ENCODE measurements around the gene LRP1.

The LRP1 gene

DNA sequence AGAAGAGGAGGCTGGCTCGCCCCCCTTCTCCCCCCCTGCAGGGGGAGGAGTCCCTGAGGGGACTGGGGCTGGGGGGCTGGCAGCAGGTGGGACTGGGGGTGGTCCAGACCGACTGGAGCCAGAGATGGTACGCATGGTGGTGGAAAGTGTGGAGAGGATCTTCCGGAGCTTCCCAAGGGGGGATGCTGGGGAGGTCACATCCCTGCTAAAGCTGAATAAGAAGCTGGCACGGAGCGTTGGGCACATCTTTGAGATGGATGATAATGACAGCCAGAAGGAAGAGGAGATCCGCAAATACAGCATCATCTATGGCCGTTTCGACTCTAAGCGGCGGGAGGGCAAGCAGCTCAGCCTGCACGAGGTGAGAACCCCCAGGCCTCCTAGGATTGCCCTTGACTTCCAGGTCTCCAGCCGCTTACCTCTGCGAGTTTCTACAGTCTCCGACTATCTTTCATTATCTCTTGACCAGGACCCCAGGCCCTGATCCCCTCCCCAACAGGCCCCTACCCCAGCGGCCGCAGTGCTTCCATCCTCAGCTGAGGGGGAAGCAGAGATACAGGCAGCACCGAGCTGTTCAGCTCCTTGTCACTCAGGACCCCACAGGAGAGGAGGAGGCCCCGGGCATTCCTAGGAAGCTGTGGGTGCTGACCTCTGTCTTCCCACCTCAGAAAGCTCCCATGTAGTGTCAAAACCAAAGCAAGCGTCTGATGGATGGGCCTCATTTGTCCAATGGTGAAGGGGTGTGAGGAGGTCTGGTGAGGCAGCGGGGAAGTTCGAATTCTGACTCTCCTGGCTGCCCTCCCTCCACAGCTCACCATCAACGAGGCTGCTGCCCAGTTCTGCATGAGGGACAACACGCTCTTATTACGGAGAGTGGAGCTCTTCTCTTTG lies 36.4 kb upstream of the LRP1 start:
- Histone ChIP-seq H3K4me3 (IDR thresholded peaks at IDR 0.05; ENCODE audit: insufficient read depth, low read depth, low read length) (no peak overlapping the region), H3K4me2 (no peak overlapping the region), H3K9ac (no peak overlapping the region), H3K4me1 (ENCODE audit: low read depth, poor library complexity, severe bottlenecking) (peaks cover 6% of the 10 kb centered on the region), H2AFZ (ENCODE audit: low read depth) (no peak overlapping the region), H3K27ac (no peak overlapping the region), H3K79me2 (ENCODE audit: insufficient read depth, low read depth) (no peaks in the 10 kb centered on the region), H3K27me3 (ENCODE audit: insufficient read depth, low read depth) (no peaks in the 10 kb centered on the region), H3K36me3 (ENCODE audit: insufficient read depth) (no peaks in the 10 kb centered on the region), H4K20me1 (ENCODE audit: insufficient read depth) (no peaks in the 10 kb centered on the region)
- TF ChIP-seq, protein P1, sequence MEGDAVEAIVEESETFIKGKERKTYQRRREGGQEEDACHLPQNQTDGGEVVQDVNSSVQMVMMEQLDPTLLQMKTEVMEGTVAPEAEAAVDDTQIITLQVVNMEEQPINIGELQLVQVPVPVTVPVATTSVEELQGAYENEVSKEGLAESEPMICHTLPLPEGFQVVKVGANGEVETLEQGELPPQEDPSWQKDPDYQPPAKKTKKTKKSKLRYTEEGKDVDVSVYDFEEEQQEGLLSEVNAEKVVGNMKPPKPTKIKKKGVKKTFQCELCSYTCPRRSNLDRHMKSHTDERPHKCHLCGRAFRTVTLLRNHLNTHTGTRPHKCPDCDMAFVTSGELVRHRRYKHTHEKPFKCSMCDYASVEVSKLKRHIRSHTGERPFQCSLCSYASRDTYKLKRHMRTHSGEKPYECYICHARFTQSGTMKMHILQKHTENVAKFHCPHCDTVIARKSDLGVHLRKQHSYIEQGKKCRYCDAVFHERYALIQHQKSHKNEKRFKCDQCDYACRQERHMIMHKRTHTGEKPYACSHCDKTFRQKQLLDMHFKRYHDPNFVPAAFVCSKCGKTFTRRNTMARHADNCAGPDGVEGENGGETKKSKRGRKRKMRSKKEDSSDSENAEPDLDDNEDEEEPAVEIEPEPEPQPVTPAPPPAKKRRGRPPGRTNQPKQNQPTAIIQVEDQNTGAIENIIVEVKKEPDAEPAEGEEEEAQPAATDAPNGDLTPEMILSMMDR (conservative IDR thresholded peaks at IDR 0.05; ENCODE audit: low read depth, low read length) = no peak

DNA sequence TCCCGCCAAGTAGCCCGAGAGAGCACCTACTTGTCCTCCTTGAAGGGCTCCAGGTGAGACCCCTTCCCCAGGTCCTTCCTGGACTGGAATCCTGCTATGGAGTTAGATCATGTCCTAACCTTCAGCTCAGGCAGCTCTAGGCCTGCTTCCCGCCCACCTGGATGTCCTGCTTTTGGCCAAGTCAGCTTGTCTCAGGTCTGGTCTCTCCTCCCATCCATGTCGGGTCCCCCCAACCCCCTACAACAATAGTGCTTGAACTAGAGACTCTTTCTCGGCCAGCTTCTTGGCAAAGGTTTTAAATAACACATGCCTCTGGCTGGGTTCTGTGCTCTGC lies 35.8 kb upstream of the LRP1 start:
- peaks cover 6% of the 10 kb centered on the region for H3K4me1 ChIP-seq (ENCODE audit: low read depth, poor library complexity, severe bottlenecking)
- no peak overlapping the region for H2AFZ ChIP-seq (ENCODE audit: low read depth)
- no peaks in the 10 kb centered on the region for H4K20me1 ChIP-seq (ENCODE audit: insufficient read depth)
- H3K9ac ChIP-seq = no peak overlapping the region
- no peaks in the 10 kb centered on the region for H3K79me2 ChIP-seq (ENCODE audit: insufficient read depth, low read depth)
- H3K4me3 ChIP-seq (IDR thresholded peaks at IDR 0.05; ENCODE audit: insufficient read depth, low read depth, low read length) = no peak overlapping the region
- no peak overlapping the region for H3K4me2 ChIP-seq
- H3K27me3 ChIP-seq (ENCODE audit: insufficient read depth, low read depth) = no peaks in the 10 kb centered on the region
- H3K36me3 ChIP-seq (ENCODE audit: insufficient read depth) = no peaks in the 10 kb centered on the region
- H3K27ac ChIP-seq = no peak overlapping the region
- TF ChIP-seq, protein P1 (conservative IDR thresholded peaks at IDR 0.05; ENCODE audit: low read depth, low read length) = no peak

DNA sequence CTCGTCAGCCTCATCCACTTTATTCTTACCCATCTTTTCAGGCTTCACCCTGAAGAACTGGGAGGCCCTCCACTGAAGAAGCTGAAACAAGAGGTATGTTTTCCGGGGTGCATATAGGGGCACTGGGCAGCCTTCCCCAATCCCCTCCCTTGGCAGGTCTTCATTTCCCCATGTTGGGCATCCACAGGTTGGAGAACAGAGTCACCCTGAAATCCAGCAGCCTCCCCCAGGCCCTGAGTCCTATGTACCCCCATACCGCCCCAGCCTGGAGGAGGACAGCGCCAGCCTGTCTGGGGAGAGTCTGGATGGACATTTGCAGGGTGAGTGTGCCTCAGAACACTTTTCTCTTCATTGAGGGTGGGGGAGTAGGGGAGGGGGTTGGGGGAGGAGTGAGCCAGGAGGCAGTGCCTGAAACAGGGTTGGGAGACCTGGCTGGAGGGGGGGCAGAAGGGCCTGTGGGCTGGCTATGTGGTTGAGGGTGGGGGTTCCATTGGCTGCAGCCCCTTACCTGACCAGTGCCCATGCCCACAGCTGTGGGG lies 35.3 kb upstream of the LRP1 start:
- no peak overlapping the region for H3K4me3 ChIP-seq (IDR thresholded peaks at IDR 0.05; ENCODE audit: insufficient read depth, low read depth, low read length)
- H3K79me2 ChIP-seq (ENCODE audit: insufficient read depth, low read depth) = no peaks in the 10 kb centered on the region
- peaks cover 6% of the 10 kb centered on the region for H3K4me1 ChIP-seq (ENCODE audit: low read depth, poor library complexity, severe bottlenecking)
- H3K36me3 ChIP-seq (ENCODE audit: insufficient read depth) = no peaks in the 10 kb centered on the region
- no peak overlapping the region for H3K4me2 ChIP-seq
- H3K27me3 ChIP-seq (ENCODE audit: insufficient read depth, low read depth) = no peaks in the 10 kb centered on the region
- TF ChIP-seq, protein P1 (conservative IDR thresholded peaks at IDR 0.05; ENCODE audit: low read depth, low read length) = no peak
- H3K9ac ChIP-seq = no peak overlapping the region
- H4K20me1 ChIP-seq (ENCODE audit: insufficient read depth) = no peaks in the 10 kb centered on the region
- no peak overlapping the region for H2AFZ ChIP-seq (ENCODE audit: low read depth)
- H3K27ac ChIP-seq = no peak overlapping the region

DNA sequence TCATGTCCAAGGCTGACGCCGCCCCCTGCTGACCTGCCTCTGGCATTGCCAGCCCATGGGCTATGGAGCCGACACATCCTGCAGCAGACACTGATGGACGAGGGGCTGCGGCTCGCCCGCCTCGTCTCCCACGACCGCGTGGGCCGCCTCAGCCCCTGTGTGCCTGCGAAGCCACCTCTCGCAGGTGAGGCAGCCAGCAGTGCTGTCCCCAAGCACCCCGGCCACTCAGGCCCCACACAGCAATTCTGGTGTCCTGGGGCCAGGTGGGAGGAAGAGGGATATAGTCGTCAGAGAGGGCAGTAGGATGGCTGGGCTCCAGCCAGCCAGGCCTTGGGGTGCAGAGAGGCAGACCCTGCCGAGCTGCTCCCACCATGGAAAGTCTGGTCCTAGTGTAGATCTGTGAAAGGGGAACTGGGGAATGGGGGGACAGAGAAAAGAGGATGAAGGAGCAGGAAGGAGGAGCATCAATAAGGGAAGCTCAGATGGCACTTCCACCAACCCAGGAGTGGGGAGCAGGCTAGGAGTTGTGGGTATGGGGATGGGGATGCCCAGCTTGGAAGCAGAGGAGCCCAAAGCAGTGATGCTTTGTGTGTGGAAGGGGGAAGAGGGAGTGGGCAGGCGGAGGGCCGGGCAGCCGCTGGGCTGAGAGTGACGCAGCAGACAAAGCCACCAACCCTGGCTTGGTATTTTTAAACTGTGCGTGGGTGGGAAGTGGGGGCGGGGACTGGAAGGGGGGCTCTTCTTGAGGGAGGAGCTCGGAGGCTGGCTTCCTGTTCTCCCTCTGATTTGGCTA lies 34.7 kb upstream of the LRP1 start:
- no peak overlapping the region for H3K27ac ChIP-seq
- no peak overlapping the region for H3K9ac ChIP-seq
- H3K27me3 ChIP-seq (ENCODE audit: insufficient read depth, low read depth) = no peaks in the 10 kb centered on the region
- no peaks in the 10 kb centered on the region for H4K20me1 ChIP-seq (ENCODE audit: insufficient read depth)
- H3K4me3 ChIP-seq (IDR thresholded peaks at IDR 0.05; ENCODE audit: insufficient read depth, low read depth, low read length) = no peak overlapping the region
- no peak overlapping the region for H3K4me2 ChIP-seq
- no peaks in the 10 kb centered on the region for H3K36me3 ChIP-seq (ENCODE audit: insufficient read depth)
- no peak overlapping the region for H2AFZ ChIP-seq (ENCODE audit: low read depth)
- peaks cover 6% of the 10 kb centered on the region for H3K4me1 ChIP-seq (ENCODE audit: low read depth, poor library complexity, severe bottlenecking)
- no peaks in the 10 kb centered on the region for H3K79me2 ChIP-seq (ENCODE audit: insufficient read depth, low read depth)
- TF ChIP-seq, protein P1 (conservative IDR thresholded peaks at IDR 0.05; ENCODE audit: low read depth, low read length) = peak; percentile 89
